Stomach (tissue), 9 donors: ENCODE measurements around the gene ING2. TPM values are rescaled to one million over a fixed set of nuclear protein-coding genes. Genes with fewer than 3 reads are reported as not detected.

Experiments
- DNase-seq, 2 donors: peaks; one replicate each; pipeline versions ENCODE4 v3.0.0 to v3.0.0-alpha.2; 2013 to 2019
- H3K27ac ChIP-seq, 5 donors: fragments of 200-600 bp in 4 of 5; sonication (generic) in 4 of 5; one replicate each; pipeline ENCODE4 v1.5.1; 2013 to 2019; ENCODE audit warnings: mild to moderate bottlenecking in 1 of 5, moderate library complexity in 1 of 5
- H3K27me3 ChIP-seq, 3 donors: fragments of 200-600 bp; sonication (generic); one replicate each; pipeline ENCODE4 v1.5.1; 2017 to 2019; ENCODE audit warnings: mixed run types in 1 of 3
- H3K36me3 ChIP-seq, 4 donors: fragments of 200-600 bp; sonication (generic); 1 replicate in 3 of 4; 2 replicates in 1 of 4; pipeline ENCODE4 v1.5.1; 2016 to 2019
- H3K4me1 ChIP-seq, 4 donors: fragments of 200-600 bp; sonication (generic); one replicate each; pipeline ENCODE4 v1.5.1; 2016 to 2019
- H3K4me3 ChIP-seq, 4 donors: fragments of 200-600 bp; sonication (generic) in 3 of 4; one replicate each; pipeline ENCODE4 v1.5.1; 2016 to 2019; ENCODE audit warnings: mild to moderate bottlenecking in 1 of 4
- H3K9me3 ChIP-seq, 4 donors: fragments of 200-600 bp; sonication (generic); one replicate each; pipeline ENCODE4 v1.5.1; 2016 to 2019
- CTCF ChIP-seq, 7 experiments: fragments of 450-650 bp in 4 of 7; fragments of 200-600 bp in 3 of 7; sonication (generic) in 3 of 7; IDR thresholded peaks; one replicate each; pipeline ENCODE4 v1.5.1; 2016 to 2019; ENCODE audit warnings: antibody characterized with exemption in 7 of 7, control low read depth in 2 of 7, mild to moderate bottlenecking in 1 of 7
- EP300 ChIP-seq: sonication (generic); formaldehyde crosslinking; IDR thresholded peaks from one replicate; pipeline ENCODE4 v1.6.1; 2017; ENCODE audit warnings: antibody characterized with exemption
- POLR2A ChIP-seq, 4 donors: fragments of 450-650 bp; IDR thresholded peaks; one replicate each; pipeline ENCODE4 v1.6.1; 2016; ENCODE audit warnings: antibody characterized with exemption in 4 of 4, control low read depth in 2 of 4, mild to moderate bottlenecking in 1 of 4, moderate library complexity in 1 of 4
- POLR2AphosphoS5 ChIP-seq, 3 donors: sonication (generic); formaldehyde crosslinking; IDR thresholded peaks; one replicate each; pipeline ENCODE4 v1.6.1; 2016; ENCODE audit warnings: antibody characterized with exemption in 3 of 3
- WGBS, 5 donors: extraction: QIAGEN DNeasy Blood & Tissue Kit in 3 of 5; methylation state at CpG; one replicate each; pipeline versions ENCODE4 v1.1.5 to v1.1.7; 2013 to 2018; 5-methylcytosine and 5-hydroxymethylcytosine counted together
- intact Hi-C: fragments of 100-400 bp; cut with DNase I; formaldehyde crosslinking; loops from one replicate; pipeline ENCODE4 v1.15.1; 2023; ENCODE audit warnings: low total_unique reads
- polyA plus RNA-seq, 3 donors: library from polyadenylated mRNA; stranded (reverse); fragments of 200-250 nt; gene quantifications; one replicate each; pipeline ENCODE4 v1.2.3, GENCODE V29; 2013
- total RNA-seq, 5 donors: library from RNA; depleted of rRNA; stranded (reverse); fragments of >200 nt; gene quantifications; one replicate each; pipeline versions ENCODE4 v1.1.0 to v1.2.3, GENCODE V29; 2014 to 2016
- donor health status: healthy with polysubstance abuse.
- donor health status: Bipolar disorder and iron deficiency.
- donor health status: healthy.

The ING2 gene
- total and polyA plus RNA-seq, 8 donors: 0.45 to 15.2 (median 8.1) TPM

DNA sequence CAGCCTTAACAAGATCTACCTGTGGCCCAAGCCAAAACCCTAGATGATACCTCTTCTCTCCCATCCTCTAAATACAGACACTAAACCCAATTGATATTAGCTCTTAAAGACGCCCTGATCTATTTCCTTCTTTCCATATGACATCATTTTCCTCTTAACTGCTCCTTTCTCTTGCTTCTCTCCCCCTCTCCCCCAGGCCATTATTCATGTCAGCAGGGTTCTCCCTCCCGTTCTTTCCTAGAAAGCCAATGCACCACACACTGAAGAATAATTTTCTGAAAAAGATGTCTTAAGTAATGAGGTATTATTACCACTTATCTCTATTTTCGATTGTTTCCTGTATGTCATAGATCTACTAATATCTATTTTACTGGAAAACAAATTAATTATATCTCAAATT lies 9.7 kb upstream of the ING2 start:
- H3K4me3 ChIP-seq: no peak overlapping the region
- WGBS, 5 donors: 87 to 92% (median 89%) methylated on average over 3 of the region's 3 CpGs
- H3K27ac ChIP-seq: no peak overlapping the region
- H3K9me3 ChIP-seq: no peaks in the 10 kb centered on the region
- intact Hi-C loops: no loop called here
- DNase-seq: no peak
- H3K36me3 ChIP-seq: peaks cover 0 to 23% (median 9%) of the 10 kb centered on the region in 4 donors
- TF ChIP-seq POLR2A (IDR thresholded peaks at IDR 0.05) (no peak), CTCF (IDR thresholded peaks at IDR 0.05) (no peak), EP300 (no peak), POLR2AphosphoS5 (IDR thresholded peaks at IDR 0.05) (no peak)
- no peaks in the 10 kb centered on the region for H3K4me1 ChIP-seq
- no peaks in the 10 kb centered on the region for H3K27me3 ChIP-seq

GRCh38 chr4:183499389-183499788 lies 5.5 kb upstream of the ING2 start:
- TF ChIP-seq POLR2A (IDR thresholded peaks at IDR 0.05) (no peak), CTCF (IDR thresholded peaks at IDR 0.05) (no peak), POLR2AphosphoS5 (IDR thresholded peaks at IDR 0.05) (no peak), EP300 (no peak)

GRCh38 chr4:183499801-183500200 lies 5.1 kb upstream of the ING2 start:
- peak in 1 of 2 donors; percentile 10 for DNase-seq
- Histone ChIP-seq H3K27me3 (no peaks in the 10 kb centered on the region), H3K27ac (no peak overlapping the region), H3K9me3 (no peaks in the 10 kb centered on the region), H3K36me3 (peaks cover 0 to 5% (median under 1%) of the 10 kb centered on the region in 4 donors), H3K4me3 (no peak overlapping the region), H3K4me1 (peaks cover 6 to 15% (median 10%) of the 10 kb centered on the region in 4 donors)
- WGBS, 5 donors: 79 to 93% (median 92%) methylated on average over 5 of the region's 5 CpGs
- intact Hi-C loops: no loop called here
- no peak for TF ChIP-seq POLR2A (IDR thresholded peaks at IDR 0.05)
- TF ChIP-seq CTCF (IDR thresholded peaks at IDR 0.05): no peak
- TF ChIP-seq EP300: no peak
- no peak for TF ChIP-seq POLR2AphosphoS5 (IDR thresholded peaks at IDR 0.05)

More at GRCh38 chr4:183499389-183499788, 5.5 kb upstream of the ING2 start:
- H3K4me3 ChIP-seq: no peak overlapping the region
- H3K27me3 ChIP-seq: no peaks in the 10 kb centered on the region
- peaks cover 0 to 10% (median 5%) of the 10 kb centered on the region in 4 donors for H3K36me3 ChIP-seq
- H3K4me1 ChIP-seq: peaks cover 6 to 15% (median 10%) of the 10 kb centered on the region in 4 donors
- H3K27ac ChIP-seq: no peak overlapping the region
- no peaks in the 10 kb centered on the region for H3K9me3 ChIP-seq
- peak; percentile 32 to 75 for DNase-seq
- intact Hi-C loops: no loop called here
- 19 to 48% (median 26%) methylated on average over 2 of the region's 2 CpGs for WGBS, 5 donors

- DNase-seq: no peak
- Histone ChIP-seq H3K4me1 (peaks cover 9 to 38% (median 27%) of the 10 kb centered on the region in 4 donors), H3K27ac (peak overlapping the region; percentile 96 to 99 (median 99)), H3K4me3 (peak overlapping the region; percentile 91 to 98 (median 96)), H3K36me3 (no peaks in the 10 kb centered on the region), H3K27me3 (no peaks in the 10 kb centered on the region), H3K9me3 (no peaks in the 10 kb centered on the region)
- intact Hi-C loops: no loop called here
- WGBS, 5 donors: 0 to 1% (median 0%) methylated on average over 15 of the region's 15 CpGs
- no peak for TF ChIP-seq POLR2AphosphoS5 (IDR thresholded peaks at IDR 0.05)
- no peak for TF ChIP-seq EP300
- no peak for TF ChIP-seq CTCF (IDR thresholded peaks at IDR 0.05)
- TF ChIP-seq POLR2A (IDR thresholded peaks at IDR 0.05): no peak
Observed at GRCh38 chr4:183503497-183504063, 1.3 kb upstream of the ING2 start.
